Panc1 (cell line): Measurements from ENCODE around the gene PSME1.

Source experiments
- POLR2AphosphoS5 ChIP-seq: IDR thresholded peaks from 2 replicates; pipeline ENCODE4 v1.6.1; 2012; ENCODE audit warnings: mild to moderate bottlenecking, low read depth, low read length, moderate library complexity
- SIN3A ChIP-seq: IDR thresholded peaks from 2 replicates; pipeline ENCODE4 v1.6.1; 2012; ENCODE audit warnings: low read depth, mild to moderate bottlenecking, low read length, moderate library complexity, borderline replicate concordance; ENCODE audit not compliant: insufficient read depth
- TCF7L2 ChIP-seq: IDR thresholded peaks from 2 replicates; pipeline ENCODE4 v1.6.1; 2011; ENCODE audit warnings: mild to moderate bottlenecking, low read depth, low read length, inconsistent platforms
- TF ChIP-seq, protein P1 (sequence below): fragments of 450-650 bp; IDR thresholded peaks from 2 replicates; pipeline ENCODE4 v1.5.1; 2017; ENCODE audit warnings: mild to moderate bottlenecking
- TF ChIP-seq, protein P2 (sequence below), 2 experiments: IDR thresholded peaks; 2 replicates each; pipeline ENCODE4 v1.6.1; 2011 to 2012; ENCODE audit warnings: low read depth in 2 of 2, control low read depth in 1 of 2, low read length in 1 of 2, mild to moderate bottlenecking in 1 of 2, moderate library complexity in 1 of 2; ENCODE audit not compliant: insufficient read depth in 1 of 2

DNA sequence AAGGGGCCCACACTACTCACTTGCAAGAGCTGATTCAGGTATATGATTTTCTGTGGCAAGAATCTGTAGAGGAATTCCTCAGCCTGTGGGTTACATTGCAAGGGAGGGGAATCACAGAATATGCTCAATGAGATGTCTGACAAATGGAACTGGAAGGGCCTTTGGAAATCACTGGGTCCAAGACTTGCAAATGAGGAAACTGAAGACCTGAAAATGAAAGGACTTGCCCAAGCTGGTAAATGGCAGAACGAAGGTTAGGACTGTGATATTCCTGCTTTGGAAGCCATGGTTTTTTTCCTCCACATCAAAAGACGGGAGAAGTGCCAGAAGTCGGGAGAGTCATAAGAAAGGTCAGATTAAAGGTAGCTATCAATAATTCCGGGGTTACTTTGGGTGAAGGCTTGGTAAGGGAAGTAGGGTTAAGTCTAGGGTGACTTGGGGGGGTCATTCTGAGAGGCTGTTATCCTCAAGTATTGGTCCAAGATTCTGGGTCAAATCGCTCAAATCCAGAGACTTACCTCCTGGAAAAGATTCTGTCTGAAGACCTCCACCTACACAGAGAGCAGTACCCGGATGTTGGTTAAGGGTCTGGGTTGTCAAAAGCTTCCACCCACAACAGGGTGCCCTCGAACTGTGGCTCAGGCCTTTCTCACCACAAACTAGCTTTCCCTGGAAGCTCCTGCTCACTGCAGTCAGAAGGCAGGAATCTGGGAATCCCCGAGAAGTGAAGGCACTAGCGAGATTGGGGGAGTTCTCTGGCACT is 9.9 kb downstream of the PSME1 start:
- no peak for TF ChIP-seq POLR2AphosphoS5
- TF ChIP-seq, protein P1, sequence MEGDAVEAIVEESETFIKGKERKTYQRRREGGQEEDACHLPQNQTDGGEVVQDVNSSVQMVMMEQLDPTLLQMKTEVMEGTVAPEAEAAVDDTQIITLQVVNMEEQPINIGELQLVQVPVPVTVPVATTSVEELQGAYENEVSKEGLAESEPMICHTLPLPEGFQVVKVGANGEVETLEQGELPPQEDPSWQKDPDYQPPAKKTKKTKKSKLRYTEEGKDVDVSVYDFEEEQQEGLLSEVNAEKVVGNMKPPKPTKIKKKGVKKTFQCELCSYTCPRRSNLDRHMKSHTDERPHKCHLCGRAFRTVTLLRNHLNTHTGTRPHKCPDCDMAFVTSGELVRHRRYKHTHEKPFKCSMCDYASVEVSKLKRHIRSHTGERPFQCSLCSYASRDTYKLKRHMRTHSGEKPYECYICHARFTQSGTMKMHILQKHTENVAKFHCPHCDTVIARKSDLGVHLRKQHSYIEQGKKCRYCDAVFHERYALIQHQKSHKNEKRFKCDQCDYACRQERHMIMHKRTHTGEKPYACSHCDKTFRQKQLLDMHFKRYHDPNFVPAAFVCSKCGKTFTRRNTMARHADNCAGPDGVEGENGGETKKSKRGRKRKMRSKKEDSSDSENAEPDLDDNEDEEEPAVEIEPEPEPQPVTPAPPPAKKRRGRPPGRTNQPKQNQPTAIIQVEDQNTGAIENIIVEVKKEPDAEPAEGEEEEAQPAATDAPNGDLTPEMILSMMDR, result no peak
- no peak for TF ChIP-seq TCF7L2
- TF ChIP-seq, protein P2, sequence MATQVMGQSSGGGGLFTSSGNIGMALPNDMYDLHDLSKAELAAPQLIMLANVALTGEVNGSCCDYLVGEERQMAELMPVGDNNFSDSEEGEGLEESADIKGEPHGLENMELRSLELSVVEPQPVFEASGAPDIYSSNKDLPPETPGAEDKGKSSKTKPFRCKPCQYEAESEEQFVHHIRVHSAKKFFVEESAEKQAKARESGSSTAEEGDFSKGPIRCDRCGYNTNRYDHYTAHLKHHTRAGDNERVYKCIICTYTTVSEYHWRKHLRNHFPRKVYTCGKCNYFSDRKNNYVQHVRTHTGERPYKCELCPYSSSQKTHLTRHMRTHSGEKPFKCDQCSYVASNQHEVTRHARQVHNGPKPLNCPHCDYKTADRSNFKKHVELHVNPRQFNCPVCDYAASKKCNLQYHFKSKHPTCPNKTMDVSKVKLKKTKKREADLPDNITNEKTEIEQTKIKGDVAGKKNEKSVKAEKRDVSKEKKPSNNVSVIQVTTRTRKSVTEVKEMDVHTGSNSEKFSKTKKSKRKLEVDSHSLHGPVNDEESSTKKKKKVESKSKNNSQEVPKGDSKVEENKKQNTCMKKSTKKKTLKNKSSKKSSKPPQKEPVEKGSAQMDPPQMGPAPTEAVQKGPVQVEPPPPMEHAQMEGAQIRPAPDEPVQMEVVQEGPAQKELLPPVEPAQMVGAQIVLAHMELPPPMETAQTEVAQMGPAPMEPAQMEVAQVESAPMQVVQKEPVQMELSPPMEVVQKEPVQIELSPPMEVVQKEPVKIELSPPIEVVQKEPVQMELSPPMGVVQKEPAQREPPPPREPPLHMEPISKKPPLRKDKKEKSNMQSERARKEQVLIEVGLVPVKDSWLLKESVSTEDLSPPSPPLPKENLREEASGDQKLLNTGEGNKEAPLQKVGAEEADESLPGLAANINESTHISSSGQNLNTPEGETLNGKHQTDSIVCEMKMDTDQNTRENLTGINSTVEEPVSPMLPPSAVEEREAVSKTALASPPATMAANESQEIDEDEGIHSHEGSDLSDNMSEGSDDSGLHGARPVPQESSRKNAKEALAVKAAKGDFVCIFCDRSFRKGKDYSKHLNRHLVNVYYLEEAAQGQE (IDR thresholded peaks at IDR 0.05; ENCODE audit: insufficient read depth in 1 of 2, low read depth in 2 of 2, low read length in 1 of 2), result no peak
- no peak for TF ChIP-seq SIN3A
